CD8-positive, alpha-beta memory T cell (primary cell): ENCODE measurements around the gene AP4M1. TPM values are rescaled to one million over a fixed set of nuclear protein-coding genes. Genes with fewer than 3 reads are reported as not detected.

Experiments
- CTCF ChIA-PET: fragments of 350-600 bp; sonication (Branson Sonifier 250); formaldehyde crosslinking; loops from one replicate; lab custom pipeline; 2021; ENCODE audit warnings: antibody characterized with exemption; lab: Charles Lee
- POLR2A ChIA-PET: fragments of 350-600 bp; sonication (Branson Sonifier 250); formaldehyde crosslinking; loops from one replicate; lab custom pipeline; 2021; ENCODE audit warnings: antibody characterized with exemption; lab: Charles Lee
- DNase-seq, 5 donors: peaks; one replicate each; pipeline versions ENCODE4 v3.0.0 to v3.0.0-alpha.2; 2020 to 2022; ENCODE audit warnings: mixed read lengths in 1 of 5
- H3K27ac ChIP-seq: one replicate; pipeline ENCODE4 v1.7.0; 2013; ENCODE audit warnings: low read depth, mild to moderate bottlenecking, low read length, moderate library complexity
- H3K27me3 ChIP-seq: 2 replicates; pipeline ENCODE4 v1.7.0; 2013; ENCODE audit warnings: low read length, mild to moderate bottlenecking; ENCODE audit not compliant: insufficient read depth, poor library complexity, severe bottlenecking
- H3K36me3 ChIP-seq: 2 replicates; pipeline ENCODE4 v1.7.0; 2013; ENCODE audit warnings: mild to moderate bottlenecking, low read length, moderate library complexity; ENCODE audit not compliant: insufficient read depth
- H3K4me1 ChIP-seq: 2 replicates; pipeline ENCODE4 v1.7.0; 2013; ENCODE audit warnings: mild to moderate bottlenecking, low read length, moderate library complexity; ENCODE audit not compliant: insufficient read depth
- H3K4me3 ChIP-seq: 2 replicates; pipeline ENCODE4 v1.7.0; 2013; ENCODE audit warnings: mild to moderate bottlenecking, low read length
- H3K9me3 ChIP-seq: 2 replicates; pipeline ENCODE4 v1.7.0; 2013; ENCODE audit warnings: mild to moderate bottlenecking, low read length
- H3K27ac Mint-ChIP-seq, 8 donors: one replicate each; pipeline ENCODE4 v1.8.0; 2020 to 2021; ENCODE audit warnings: mixed read lengths in 8 of 8, mild to moderate bottlenecking in 6 of 8, inconsistent platforms in 3 of 8, moderate library complexity in 3 of 8
- H3K27me3 Mint-ChIP-seq, 2 donors: one replicate each; pipeline ENCODE4 v1.8.0; 2020 to 2021; ENCODE audit warnings: mixed read lengths in 2 of 2, mild to moderate bottlenecking in 1 of 2, moderate library complexity in 1 of 2
- H3K36me3 Mint-ChIP-seq, 3 donors: one replicate each; pipeline ENCODE4 v1.8.0; 2020 to 2021; ENCODE audit warnings: mixed read lengths in 3 of 3, inconsistent platforms in 1 of 3, mild to moderate bottlenecking in 1 of 3
- H3K4me1 Mint-ChIP-seq, 3 donors: one replicate each; pipeline ENCODE4 v1.8.0; 2020 to 2021; ENCODE audit warnings: mixed read lengths in 3 of 3, inconsistent platforms in 1 of 3, mild to moderate bottlenecking in 1 of 3
- H3K4me3 Mint-ChIP-seq, 7 donors: one replicate each; pipeline ENCODE4 v1.8.0; 2020 to 2021; ENCODE audit warnings: mixed read lengths in 7 of 7, mild to moderate bottlenecking in 6 of 7, moderate library complexity in 4 of 7, inconsistent platforms in 2 of 7
- H3K9me3 Mint-ChIP-seq, 5 donors: one replicate each; pipeline ENCODE4 v1.8.0; 2020 to 2022; ENCODE audit warnings: mixed read lengths in 5 of 5, mild to moderate bottlenecking in 3 of 5, moderate library complexity in 2 of 5, inconsistent platforms in 1 of 5
- polyA plus RNA-seq: library from polyadenylated mRNA; unstranded; fragments of 300-500 nt; fragmentation: Illumina TruSeq; gene quantifications from one replicate; pipeline ENCODE4 v1.2.3, GENCODE V29; 2021
- total RNA-seq, 2 experiments: library from RNA; stranded (reverse); gene quantifications; one replicate each; pipeline ENCODE4 v1.2.3, GENCODE V29; 2021

The AP4M1 gene
- total and polyA plus RNA-seq, 3 experiments from 2014 or later = 5.2 to 17.3 (median 13.8) TPM

DNA sequence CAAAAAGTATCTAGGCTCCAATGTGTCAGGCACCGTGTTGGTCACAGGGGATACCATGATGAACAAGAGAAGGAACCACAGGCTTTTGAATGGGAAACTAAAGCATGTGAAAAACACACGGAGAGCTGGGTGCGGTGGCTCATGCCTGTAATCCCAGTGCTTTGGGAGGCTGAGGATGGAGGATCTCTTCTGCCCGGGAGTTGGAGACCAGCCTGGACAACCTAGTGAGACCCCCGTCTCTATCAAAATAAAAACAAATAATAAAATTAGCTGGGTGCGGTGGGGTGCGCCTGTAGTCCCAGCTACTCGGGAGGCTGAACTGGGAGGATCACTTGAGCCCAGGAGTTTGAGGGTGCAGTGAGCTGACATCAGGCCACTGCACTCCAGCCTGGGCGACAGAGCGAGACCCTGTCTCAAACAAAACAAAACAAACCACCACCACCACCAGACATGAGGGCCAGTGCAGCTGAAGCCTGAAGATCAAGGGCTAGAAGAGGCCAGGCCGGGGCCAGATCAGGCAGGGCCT, 13.3 kb upstream of the AP4M1 start:
- no peaks in the 10 kb centered on the region for H3K9me3 ChIP-seq
- Mint-ChIP-seq H3K27ac (peak overlapping the region; percentile 90 to 98 (median 94)), H3K27me3 (peaks cover 0 to 9% of the 10 kb centered on the region in 2 donors), H3K4me3 (peak overlapping the region; percentile 83 to 95 (median 90)), H3K36me3 (peaks cover 9 to 38% (median 11%) of the 10 kb centered on the region in 3 donors), H3K4me1 (peaks cover 10 to 33% (median 21%) of the 10 kb centered on the region in 3 donors), H3K9me3 (no peaks in the 10 kb centered on the region)
- CTCF ChIA-PET = interaction anchor here (1.4 to 1.6 kb wide), 3 partner anchors 9 to 175 kb away, joined by 4 to 6 read pairs (median 4); no protein-coding TSS in a partner anchor
- H3K4me3 ChIP-seq = peak overlapping the region; percentile 93
- H3K27ac ChIP-seq = peak overlapping the region; percentile 84
- no peak for DNase-seq
- H3K27me3 ChIP-seq = no peaks in the 10 kb centered on the region
- peaks cover 21% of the 10 kb centered on the region for H3K4me1 ChIP-seq
- H3K36me3 ChIP-seq = peaks cover 29% of the 10 kb centered on the region
- POLR2A ChIA-PET = interaction anchor here (1.0 to 2.5 kb wide), 2 partner anchors 13 to 36 kb away, joined by 3 to 17 read pairs; partner anchors contain the start of genes AP4M1 and MCM7

DNA sequence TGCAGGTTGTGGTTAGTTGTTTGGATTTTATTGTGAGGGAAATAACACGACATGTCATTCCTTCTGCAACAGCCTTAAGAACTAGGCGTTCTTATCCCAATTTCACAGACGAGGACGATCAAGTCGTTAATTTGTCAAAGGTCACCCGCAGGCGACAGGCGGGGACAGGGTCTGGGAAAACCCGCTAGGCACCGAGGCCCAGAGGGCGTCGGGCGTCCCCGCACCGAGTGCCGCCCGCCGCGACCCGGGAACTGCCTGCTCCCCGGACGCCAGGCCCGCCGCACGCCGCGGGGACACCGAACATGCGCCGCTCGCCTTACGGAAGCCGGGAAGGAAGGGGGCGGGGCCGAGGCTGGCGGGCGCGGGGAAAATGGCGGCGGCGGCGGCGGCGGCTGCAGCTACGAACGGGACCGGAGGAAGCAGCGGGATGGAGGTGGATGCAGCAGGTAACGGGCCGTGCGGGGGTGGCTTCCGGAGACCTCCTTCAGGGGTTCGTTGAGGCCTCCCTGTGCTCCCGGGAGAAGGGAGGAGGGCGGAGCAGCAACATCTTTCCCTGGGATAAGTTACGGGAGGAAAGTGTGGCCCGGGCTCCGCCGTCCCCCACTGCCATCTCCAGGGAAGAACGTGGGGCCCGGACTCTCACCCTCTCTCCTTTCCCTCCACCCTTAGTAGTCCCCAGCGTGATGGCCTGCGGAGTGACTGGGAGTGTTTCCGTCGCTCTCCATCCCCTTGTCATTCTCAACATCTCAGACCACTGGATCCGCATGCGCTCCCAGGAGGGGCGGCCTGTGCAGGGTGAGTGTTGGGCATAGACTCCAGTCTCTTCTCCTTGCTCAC, 12.6 kb upstream of the AP4M1 start, which contains the start of gene COPS6:
Gene COPS6 (plus strand): TSS at position 349 of the 837 bp plus-strand sequence. CDS start 22 bp downstream, at position 371.
- Histone ChIP-seq H3K27me3 (no peaks in the 10 kb centered on the region), H3K4me3 (peak within 1 kb of the TSS; percentile 93), H3K9me3 (no peaks in the 10 kb centered on the region), H3K36me3 (peaks cover 34% of the 10 kb centered on the region), H3K4me1 (peaks cover 21% of the 10 kb centered on the region), H3K27ac (peak within 1 kb of the TSS; percentile 84)
- Mint-ChIP-seq H3K27ac (peak within 1 kb of the TSS; percentile 90 to 98 (median 94)), H3K9me3 (no peaks in the 10 kb centered on the region), H3K27me3 (peaks cover 0 to 9% of the 10 kb centered on the region in 2 donors), H3K36me3 (peaks cover 9 to 45% (median 11%) of the 10 kb centered on the region in 3 donors), H3K4me1 (peaks cover 10 to 33% (median 21%) of the 10 kb centered on the region in 3 donors), H3K4me3 (peak within 1 kb of the TSS; percentile 83 to 95 (median 90))
- DNase-seq = peak; percentile 82 to 90 (median 87)
- CTCF ChIA-PET = interaction anchor here (1.4 to 1.6 kb wide), 3 partner anchors 9 to 175 kb away, joined by 4 to 6 read pairs (median 4); no protein-coding TSS in a partner anchor
- POLR2A ChIA-PET = interaction anchor here (1.0 to 2.5 kb wide), 2 partner anchors 12 to 36 kb away, joined by 3 to 17 read pairs; partner anchors contain the start of genes AP4M1 and MCM7

DNA sequence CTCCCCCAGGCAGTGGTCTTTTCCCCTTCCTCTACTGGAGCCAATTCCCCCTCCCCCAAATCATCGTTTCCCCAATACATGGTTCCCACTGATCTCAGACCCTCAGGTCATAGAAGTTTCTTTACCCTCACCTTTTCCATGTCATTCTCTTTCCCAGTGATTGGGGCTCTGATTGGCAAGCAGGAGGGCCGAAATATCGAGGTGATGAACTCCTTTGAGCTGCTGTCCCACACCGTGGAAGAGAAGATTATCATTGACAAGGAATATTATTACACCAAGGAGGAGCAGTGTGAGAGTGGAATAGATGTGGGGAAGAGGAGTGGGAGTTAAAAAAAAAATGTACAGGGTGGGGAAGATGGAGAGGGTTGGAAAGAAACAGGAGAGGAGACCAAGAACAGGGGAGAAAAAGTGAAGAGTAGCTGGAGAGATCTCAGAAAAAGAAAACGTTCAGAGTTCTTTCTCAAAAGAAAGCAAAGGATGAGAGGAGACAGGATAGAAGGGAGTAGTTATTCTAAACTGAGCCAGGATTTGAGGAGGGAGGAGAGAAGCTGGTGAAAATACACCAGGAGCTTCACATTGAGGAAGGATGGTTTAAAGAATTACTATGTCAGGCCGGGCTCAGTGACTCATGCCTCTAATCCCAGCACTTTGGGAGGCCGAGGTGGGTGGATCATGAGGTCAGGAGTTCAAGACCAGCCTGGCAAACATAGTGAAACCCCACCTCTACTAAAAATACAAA, 11.8 kb upstream of the AP4M1 start:
- no peak for DNase-seq
- Histone ChIP-seq H3K4me3 (peak overlapping the region; percentile 93), H3K9me3 (no peaks in the 10 kb centered on the region), H3K4me1 (peaks cover 21% of the 10 kb centered on the region), H3K27me3 (no peaks in the 10 kb centered on the region), H3K36me3 (peaks cover 42% of the 10 kb centered on the region), H3K27ac (peak overlapping the region; percentile 84)
- H3K4me3 Mint-ChIP-seq = peak overlapping the region; percentile 83 to 95 (median 90)
- H3K4me1 Mint-ChIP-seq = peaks cover 10 to 33% (median 21%) of the 10 kb centered on the region in 3 donors
- CTCF ChIA-PET = interaction anchor here (1.4 kb wide), 1 partner anchor 43 kb away, joined by 4 read pairs; no protein-coding TSS in a partner anchor
- H3K9me3 Mint-ChIP-seq = no peaks in the 10 kb centered on the region
- POLR2A ChIA-PET = interaction anchor here (1.9 to 2.5 kb wide), 2 partner anchors 11 kb away, joined by 7 to 17 read pairs; partner anchors contain the start of genes AP4M1 and MCM7
- peak overlapping the region; percentile 75 to 98 (median 94) for H3K27ac Mint-ChIP-seq
- peaks cover 9 to 53% (median 11%) of the 10 kb centered on the region in 3 donors for H3K36me3 Mint-ChIP-seq
- H3K27me3 Mint-ChIP-seq = peaks cover 0 to 9% of the 10 kb centered on the region in 2 donors

DNA sequence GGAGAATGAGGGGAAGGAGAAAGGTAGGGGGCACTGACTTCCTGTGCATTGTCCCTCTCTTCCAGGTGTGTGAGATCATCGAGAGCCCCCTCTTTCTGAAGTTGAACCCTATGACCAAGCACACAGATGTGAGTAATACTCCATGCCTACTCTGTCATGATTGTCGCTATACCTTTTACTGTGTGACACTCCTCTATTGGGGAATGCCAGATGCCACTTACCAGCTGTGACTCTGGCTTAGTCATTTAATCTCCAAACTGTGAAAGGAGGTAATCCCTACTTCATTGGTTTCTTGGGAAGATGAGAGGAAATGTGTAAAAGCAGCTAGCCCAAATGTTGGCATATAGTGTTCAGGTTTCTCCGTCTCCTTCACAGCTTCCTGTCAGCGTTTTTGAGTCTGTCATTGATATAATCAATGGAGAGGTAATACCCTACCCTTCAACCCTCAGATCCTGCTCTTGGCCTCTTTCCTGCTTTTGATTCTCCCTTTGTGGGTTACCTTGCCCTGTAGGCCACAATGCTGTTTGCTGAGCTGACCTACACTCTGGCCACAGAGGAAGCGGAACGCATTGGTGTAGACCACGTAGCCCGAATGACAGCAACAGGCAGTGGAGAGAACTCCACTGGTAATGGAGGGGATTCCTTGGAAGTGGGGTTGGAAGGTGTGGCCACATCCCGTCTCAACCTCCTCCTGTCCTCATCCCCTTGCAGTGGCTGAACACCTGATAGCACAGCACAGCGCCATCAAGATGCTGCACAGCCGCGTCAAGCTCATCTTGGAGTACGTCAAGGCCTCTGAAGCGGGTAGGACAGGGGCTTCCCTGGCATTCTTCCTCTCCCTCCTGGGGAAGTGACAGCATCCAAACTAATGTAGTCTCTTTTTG, 10.7 kb upstream of the AP4M1 start:
- CTCF ChIA-PET = no interaction called here
- Histone ChIP-seq H3K4me1 (peaks cover 21% of the 10 kb centered on the region), H3K9me3 (no peaks in the 10 kb centered on the region)

DNA sequence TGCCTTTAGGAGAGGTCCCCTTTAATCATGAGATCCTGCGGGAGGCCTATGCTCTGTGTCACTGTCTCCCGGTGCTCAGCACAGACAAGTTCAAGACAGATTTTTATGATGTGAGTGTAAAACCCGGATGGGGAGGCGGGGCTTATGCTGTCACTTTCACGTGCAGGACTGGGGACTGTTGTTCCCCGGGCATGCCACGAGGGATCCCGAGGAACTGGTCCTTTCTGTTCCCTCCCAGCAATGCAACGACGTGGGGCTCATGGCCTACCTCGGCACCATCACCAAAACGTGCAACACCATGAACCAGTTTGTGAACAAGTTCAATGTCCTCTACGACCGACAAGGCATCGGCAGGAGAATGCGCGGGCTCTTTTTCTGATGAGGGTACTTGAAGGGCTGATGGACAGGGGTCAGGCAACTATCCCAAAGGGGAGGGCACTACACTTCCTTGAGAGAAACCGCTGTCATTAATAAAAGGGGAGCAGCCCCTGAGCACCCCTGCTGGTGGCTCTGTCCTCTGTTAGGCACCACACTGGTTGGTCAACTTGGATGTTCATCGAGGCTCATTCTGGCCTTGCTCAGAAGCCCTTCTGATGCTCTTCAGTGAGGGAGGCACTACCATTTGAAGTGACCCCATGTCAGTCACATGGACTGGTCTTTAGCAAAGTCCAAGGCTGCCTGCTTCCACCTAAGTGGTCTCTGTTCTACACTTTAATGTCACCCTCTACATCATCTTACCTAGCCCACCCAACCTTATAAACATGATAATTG, 9.8 kb upstream of the AP4M1 start:
- Mint-ChIP-seq H3K36me3 (peaks cover 9 to 73% (median 13%) of the 10 kb centered on the region in 3 donors), H3K27me3 (peaks cover 0 to 9% of the 10 kb centered on the region in 2 donors), H3K4me3 (peak overlapping the region in 4 of 7 donors; percentile 15 to 92 (median 32)), H3K9me3 (no peaks in the 10 kb centered on the region), H3K27ac (peak overlapping the region in 6 of 8 donors; percentile 16 to 93 (median 56)), H3K4me1 (peaks cover 10 to 40% (median 21%) of the 10 kb centered on the region in 3 donors)
- Histone ChIP-seq H3K27ac (no peak overlapping the region), H3K9me3 (no peaks in the 10 kb centered on the region), H3K4me3 (no peak overlapping the region), H3K36me3 (peaks cover 59% of the 10 kb centered on the region), H3K27me3 (no peaks in the 10 kb centered on the region), H3K4me1 (peaks cover 21% of the 10 kb centered on the region)
- POLR2A ChIA-PET = interaction anchor here (0.7 to 1.9 kb wide), 2 partner anchors 9 to 429 kb away, joined by 3 to 7 read pairs; partner anchors contain the start of genes AP4M1 and MCM7
- DNase-seq = no peak
- CTCF ChIA-PET = interaction anchor here (1.2 kb wide), 2 partner anchors 9 kb away, joined by 4 to 6 read pairs; partner anchors contain the start of genes AP4M1 and MCM7

More for the DNA sequence above, 10.7 kb upstream of the AP4M1 start:
- Mint-ChIP-seq H3K9me3 (no peaks in the 10 kb centered on the region), H3K27me3 (peaks cover 0 to 9% of the 10 kb centered on the region in 2 donors), H3K4me3 (peak overlapping the region in 6 of 7 donors; percentile 18 to 92 (median 74)), H3K27ac (peak overlapping the region in 6 of 8 donors; percentile 10 to 94 (median 63)), H3K36me3 (peaks cover 9 to 64% (median 13%) of the 10 kb centered on the region in 3 donors), H3K4me1 (peaks cover 10 to 35% (median 21%) of the 10 kb centered on the region in 3 donors)
- no peak overlapping the region for H3K27ac ChIP-seq
- DNase-seq = no peak
- POLR2A ChIA-PET = interaction anchor here (0.5 to 1.9 kb wide), 3 partner anchors 8 to 429 kb away, joined by 3 to 7 read pairs (median 3); partner anchors contain the start of genes AP4M1 and MCM7
- peaks cover 52% of the 10 kb centered on the region for H3K36me3 ChIP-seq
- H3K4me3 ChIP-seq = no peak overlapping the region
- H3K27me3 ChIP-seq = no peaks in the 10 kb centered on the region

DNA sequence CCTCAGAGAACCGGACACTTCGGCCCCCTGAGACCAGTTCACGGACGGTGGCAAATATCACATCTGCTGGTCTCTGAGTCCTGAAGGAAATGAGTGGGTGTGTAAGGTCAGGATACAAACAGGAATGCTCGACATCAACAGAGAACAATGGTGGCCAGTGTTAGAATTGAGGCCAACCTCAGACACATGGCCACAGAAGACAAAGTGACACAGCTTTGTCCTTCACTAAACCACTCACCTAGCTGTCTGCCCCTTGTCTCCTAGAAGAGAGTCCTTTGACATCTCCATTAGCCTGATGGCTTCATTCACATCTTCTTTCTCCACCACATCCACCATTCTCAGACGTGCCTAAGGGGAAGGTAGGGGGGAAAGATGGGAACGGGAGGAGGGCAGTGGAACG, 8.4 kb upstream of the AP4M1 start:
- Histone ChIP-seq H3K9me3 (no peaks in the 10 kb centered on the region), H3K36me3 (peaks cover 70% of the 10 kb centered on the region), H3K27ac (no peak overlapping the region), H3K27me3 (no peaks in the 10 kb centered on the region), H3K4me1 (peaks cover 16% of the 10 kb centered on the region), H3K4me3 (no peak overlapping the region)
- no peaks in the 10 kb centered on the region for H3K9me3 Mint-ChIP-seq
- peak overlapping the region in 1 of 7 donors; percentile 53 for H3K4me3 Mint-ChIP-seq
- POLR2A ChIA-PET = no interaction called here
- H3K36me3 Mint-ChIP-seq = peaks cover 15 to 86% (median 19%) of the 10 kb centered on the region in 3 donors
- peaks cover 12 to 42% (median 28%) of the 10 kb centered on the region in 3 donors for H3K4me1 Mint-ChIP-seq
- H3K27ac Mint-ChIP-seq = peak overlapping the region in 1 of 8 donors; percentile 93
- peaks cover 0 to 9% of the 10 kb centered on the region in 2 donors for H3K27me3 Mint-ChIP-seq
- DNase-seq = no peak
- CTCF ChIA-PET = interaction anchor here (1.2 kb wide), 1 partner anchor 11 kb away, joined by 6 read pairs; no protein-coding TSS in a partner anchor
